ENCODE results near the gene FRZB. TPM values are rescaled to one million over a fixed set of nuclear protein-coding genes. Genes with fewer than 3 reads are reported as not detected.

Gene FRZB
- total and polyA plus RNA-seq, 2 of the 13 experiments (the other 11 are each of a cell fraction or from before 2014, with no cell fraction given), result 0.04 to 1.2 TPM

GRCh38 chr2:182906454-182906853, 40.0 kb upstream of the FRZB start:
- ATAC-seq (no peak), DNase-seq (ENCODE audit: low spot score) (no peak), FAIRE-seq (no peak)
- no peaks in the 10 kb centered on the region for H3K79me2 ChIP-seq (ENCODE audit: insufficient read depth, low read length)
- no peaks in the 10 kb centered on the region for H4K20me1 ChIP-seq (ENCODE audit: insufficient read depth, low read length)
- no peak overlapping the region for H3K9ac ChIP-seq (ENCODE audit: insufficient read depth, low read depth, low read length)
- intact Hi-C loops (cut with micrococcal nuclease; ENCODE audit: unreplicated experiment), result no loop called here
- H3K4me1 ChIP-seq (ENCODE audit: insufficient read depth, low read length), result no peaks in the 10 kb centered on the region
- H3K36me3 ChIP-seq (replicated peaks in 1 of 2; ENCODE audit: control insufficient read depth in 1 of 2, insufficient read depth in 2 of 2, low read length in 2 of 2), result no peaks in the 10 kb centered on the region; a peak in 1 of 5 replicates
- H3K27ac ChIP-seq (ENCODE audit: extremely low read length, insufficient read depth, low read length), result no peak overlapping the region
- H3K4me2 ChIP-seq (ENCODE audit: low read depth, low read length), result no peak overlapping the region
- CTCF ChIA-PET (ENCODE audit: low intra/inter-chr PET ratio, low total read pairs), result no interaction called here
- no peaks in the 10 kb centered on the region for H3K27me3 ChIP-seq (ENCODE audit: control insufficient read depth in 1 of 2, insufficient read depth in 2 of 2, low read length in 2 of 2)
- no peak overlapping the region for H3K4me3 ChIP-seq (replicated peaks in 1 of 3; ENCODE audit: insufficient read depth in 1 of 3, low read depth in 2 of 3, low read length in 3 of 3)
- BruUV-seq (replicated peaks), result no TSS peak
- no peak overlapping the region for H2AFZ ChIP-seq (ENCODE audit: low read length)
- no peaks in the 10 kb centered on the region for H3K9me3 ChIP-seq (ENCODE audit: low read length)
- in situ Hi-C loops (cut with HindIII; ENCODE audit: extremely low pct_ligation_motif_present, low pct_unique_long_range_greater_than_20kb), result no loop called here
- POLR2A ChIA-PET, result no interaction called here
- TF ChIP-seq ZFP91 (CRISPR knock-in tag; IDR thresholded peaks at IDR 0.05; ENCODE audit: borderline replicate concordance), result no peak
- TF ChIP-seq PITX1 (CRISPR knock-in tag; IDR thresholded peaks at IDR 0.05), result no peak
- TF ChIP-seq IKZF1 (IDR thresholded peaks at IDR 0.05), result no peak
- no peak for TF ChIP-seq ZBTB37 (CRISPR knock-in tag; IDR thresholded peaks at IDR 0.05)
- no peak for TF ChIP-seq SETDB1 (CRISPR knock-in tag; IDR thresholded peaks at IDR 0.05; ENCODE audit: borderline replicate concordance)
- no peak for TF ChIP-seq ATF3 (CRISPR knock-in tag; IDR thresholded peaks at IDR 0.05)
- TF ChIP-seq WIZ (CRISPR knock-in tag; IDR thresholded peaks at IDR 0.05), result no peak
- TF ChIP-seq LRRFIP1 (CRISPR knock-in tag; conservative IDR thresholded peaks at IDR 0.05), result no peak
- TF ChIP-seq ZNF772 (CRISPR knock-in tag; IDR thresholded peaks at IDR 0.05), result no peak
- TF ChIP-seq HNF1A (IDR thresholded peaks at IDR 0.05; ENCODE audit: low read depth), result no peak
- TF ChIP-seq HNF1A (CRISPR knock-in tag; IDR thresholded peaks at IDR 0.05; ENCODE audit: borderline replicate concordance), result no peak
- TF ChIP-seq ZFP90 (CRISPR knock-in tag; IDR thresholded peaks at IDR 0.05; ENCODE audit: borderline replicate concordance), result no peak
- no peak for TF ChIP-seq FOXK1 (CRISPR knock-in tag; IDR thresholded peaks at IDR 0.05; ENCODE audit: borderline replicate concordance, low read depth)
- no peak for TF ChIP-seq RBM22 (optimal IDR thresholded peaks at IDR 0.05; ENCODE audit: low read length)
- TF ChIP-seq THYN1 (CRISPR knock-in tag; IDR thresholded peaks at IDR 0.05; ENCODE audit: borderline replicate concordance, low read depth), result no peak
- TF ChIP-seq NFE2L2 (IDR thresholded peaks at IDR 0.05; ENCODE audit: low read length), result no peak

Measured in HepG2 (cell line).